ENCODE results near the gene ADAMTS17. TPM values are rescaled to one million over a fixed set of nuclear protein-coding genes. Genes with fewer than 3 reads are reported as not detected.

Gene ADAMTS17
- total and polyA plus RNA-seq, 9 of the 15 experiments (the other 6 are each of a cell fraction or from before 2014, with no cell fraction given), result 0.01 to 0.14 (median 0.07) TPM; not detected in 6

DNA sequence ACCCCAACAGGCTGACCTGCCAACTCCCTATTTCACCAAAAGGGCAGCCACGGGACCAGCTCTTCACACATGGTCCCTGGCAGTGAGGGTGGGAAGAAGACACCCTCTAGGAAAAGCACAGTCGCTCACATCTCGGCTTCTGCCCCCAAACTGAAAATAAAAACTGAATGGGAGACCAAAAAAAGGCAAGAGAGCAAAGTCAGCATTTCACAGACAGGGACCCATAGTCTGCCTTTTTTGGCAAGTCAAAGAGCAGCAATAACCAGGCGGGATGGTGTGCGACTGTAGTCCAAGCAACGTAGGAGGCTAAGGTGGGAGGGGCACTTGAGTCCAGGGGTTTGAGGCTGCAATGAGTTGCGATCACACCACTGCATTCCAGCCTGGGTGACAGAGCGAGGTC is 154.1 kb downstream of the ADAMTS17 start:
- Histone ChIP-seq H3K4me1 (replicated peaks in 1 of 2; ENCODE audit: control insufficient read depth in 2 of 2, insufficient read depth in 2 of 2, low read length in 2 of 2) (no peaks in the 10 kb centered on the region), H3K9me3 (replicated peaks; ENCODE audit: control insufficient read depth, insufficient read depth, low read depth, low read length) (no peaks in the 10 kb centered on the region), H3K79me2 (ENCODE audit: control insufficient read depth, insufficient read depth, low read length) (no peaks in the 10 kb centered on the region), H4K20me1 (replicated peaks; ENCODE audit: control insufficient read depth, insufficient read depth, low read length) (no peaks in the 10 kb centered on the region; the same call in 1 of the 2 replicates), H3K36me3 (ENCODE audit: control insufficient read depth, insufficient read depth, low read length) (no peaks in the 10 kb centered on the region), H3K4me3 (no peak overlapping the region), H3K27me3 (ENCODE audit: control insufficient read depth in 2 of 2, insufficient read depth in 2 of 2, low read length in 2 of 2) (peaks cover 0 to 64% of the 10 kb centered on the region in 2 experiments; a peak in 4 of 5 replicates), H3K9me1 (ENCODE audit: control insufficient read depth, insufficient read depth, low read length) (peaks cover 3% of the 10 kb centered on the region), H2AFZ (ENCODE audit: low read depth, low read length) (no peak overlapping the region), H3K4me2 (ENCODE audit: insufficient read depth, low read length) (no peak overlapping the region), H3K9ac (ENCODE audit: insufficient read depth in 1 of 2, low read depth in 2 of 2, low read length in 2 of 2) (no peak overlapping the region), H3K27ac (ENCODE audit: extremely low read depth, low read depth, low read length) (no peak overlapping the region)
- in situ Hi-C loops (cut with MboI), result no loop called here
- intact Hi-C loops (cut with micrococcal nuclease), result no loop called here
- no TSS peak for BruUV-seq (replicated peaks)
- CTCF ChIA-PET (ENCODE audit: low intra/inter-chr PET ratio), result no interaction called here
- TF ChIP-seq ETV5 (CRISPR knock-in tag; IDR thresholded peaks at IDR 0.05; ENCODE audit: low read depth) (no peak), HMG20B (CRISPR knock-in tag; IDR thresholded peaks at IDR 0.05) (no peak), KLF16 (IDR thresholded peaks at IDR 0.05) (no peak), ZNF217 (CRISPR knock-in tag; IDR thresholded peaks at IDR 0.05) (no peak), TRIM24 (IDR thresholded peaks at IDR 0.05) (no peak), SAFB2 (IDR thresholded peaks at IDR 0.05; ENCODE audit: borderline replicate concordance, low read depth, low read length, severe bottlenecking) (no peak), NBN (IDR thresholded peaks at IDR 0.05; ENCODE audit: low read depth) (no peak), MAFG (tag; conservative IDR thresholded peaks at IDR 0.05) (0 out of 2 replicates have a peak, but pooled peaks have one; percentile 12)
- no peak for FAIRE-seq
- 0% methylated on average over 8 of the region's 8 CpGs for WGBS (ENCODE audit: insufficient coverage, low coverage, missing lambda C conversion rate)
- DNase-seq (ENCODE audit: extremely low read depth in 1 of 4, low spot score in 3 of 4), result no peak
- POLR2A ChIA-PET, result interaction anchor here (0.7 kb wide), 1 partner anchor 41 kb away, joined by 3 read pairs; no protein-coding TSS in a partner anchor
- no peak for ATAC-seq
